HepG2 (cell line): ENCODE data around the gene KLB. TPM values are rescaled to one million over a fixed set of nuclear protein-coding genes. Genes with fewer than 3 reads are reported as not detected.

Source experiments
- FOXK1 ChIP-seq: sonication (generic); formaldehyde crosslinking; IDR thresholded peaks from 2 replicates; pipeline ENCODE4 v1.4.0; 2020; ENCODE audit warnings: low read depth, missing genetic modification reagents, borderline replicate concordance
- GATAD2A ChIP-seq: IDR thresholded peaks from 2 replicates; pipeline ENCODE4 v1.6.1; 2016
- HNF4A ChIP-seq: sonication (generic); formaldehyde crosslinking; IDR thresholded peaks from 2 replicates; pipeline ENCODE4 v1.4.0; 2020; ENCODE audit warnings: missing genetic modification reagents
- MIXL1 ChIP-seq: IDR thresholded peaks from 2 replicates; pipeline ENCODE4 v1.6.1; 2016
- NCOR1 ChIP-seq: fragments of 200-600 bp; sonication (generic); IDR thresholded peaks from 2 replicates; pipeline ENCODE4 v1.7.0; 2017; ENCODE audit warnings: antibody characterized with exemption, low read length, borderline replicate concordance
- NR2F1 ChIP-seq, 2 experiments: fragments of 450-650 bp in 1 of 2; formaldehyde crosslinking in 1 of 2; IDR thresholded peaks; 2 replicates each; pipeline versions ENCODE4 v1.5.0 to v1.6.1; 2016 to 2020; ENCODE audit warnings: mild to moderate bottlenecking in 1 of 2, missing compliant biosample characterization in 1 of 2, missing genetic modification reagents in 1 of 2, moderate library complexity in 1 of 2
- PAWR ChIP-seq: sonication (generic); formaldehyde crosslinking; IDR thresholded peaks from 2 replicates; pipeline ENCODE4 v1.4.0; 2020; ENCODE audit warnings: missing genetic modification reagents, mild to moderate bottlenecking, borderline replicate concordance
- PITX1 ChIP-seq: sonication (generic); formaldehyde crosslinking; IDR thresholded peaks from 2 replicates; pipeline ENCODE4 v1.5.1; 2020; ENCODE audit warnings: mild to moderate bottlenecking, missing genetic modification reagents
- RCOR2 ChIP-seq: IDR thresholded peaks from 2 replicates; pipeline ENCODE4 v1.6.1; 2016; ENCODE audit warnings: missing biosample characterization, missing genetic modification reagents
- SOX13 ChIP-seq, 3 experiments: fragments of 450-650 bp in 1 of 3; sonication (generic) in 1 of 3; formaldehyde crosslinking in 1 of 3; IDR thresholded peaks in 2 of 3; conservative IDR thresholded peaks in 1 of 3; 2 replicates each; pipeline versions ENCODE4 v1.5.0 to v1.6.1; 2016 to 2020; ENCODE audit warnings: antibody characterized with exemption in 1 of 3, mild to moderate bottlenecking in 1 of 3, missing compliant biosample characterization in 1 of 3, missing genetic modification reagents in 1 of 3, moderate library complexity in 1 of 3
- TEAD3 ChIP-seq: optimal IDR thresholded peaks from 2 replicates; pipeline ENCODE3; 2016; ENCODE audit warnings: borderline replicate concordance
- ZMYM2 ChIP-seq: sonication (generic); formaldehyde crosslinking; IDR thresholded peaks from 2 replicates; pipeline ENCODE4 v1.8.0; 2022; ENCODE audit warnings: mild to moderate bottlenecking, missing genetic modification reagents
- ZNF34 ChIP-seq: sonication (generic); formaldehyde crosslinking; IDR thresholded peaks from 2 replicates; pipeline ENCODE4 v1.4.0; 2020; ENCODE audit warnings: mild to moderate bottlenecking, missing genetic modification reagents, borderline replicate concordance
- ZNF546 ChIP-seq: sonication (generic); formaldehyde crosslinking; conservative IDR thresholded peaks from 2 replicates; pipeline ENCODE4 v1.8.1; 2023; ENCODE audit warnings: mild to moderate bottlenecking, missing genetic modification reagents
- polyA plus RNA-seq, 8 experiments: library from polyadenylated mRNA; depleted of rRNA in 3 of 8; stranded (reverse) in 7 of 8; unstranded in 1 of 8; fragments of >200 nt; fragmentation: Illumina TruSeq in 4 of 8; extraction: Trizol in 4 of 8; gene quantifications; 2 replicates each; pipeline versions ENCODE4 v1.2.1 to v1.2.3, GENCODE V29; 2011 to 2016; ENCODE audit warnings: low read depth in 4 of 8, missing spikeins in 1 of 8, mixed read lengths in 1 of 8; ENCODE audit not compliant: insufficient read depth in 1 of 8
- total RNA-seq, 5 experiments: library from RNA; depleted of rRNA; stranded (reverse); fragments of >200 nt; fragmentation: Illumina TruSeq; extraction: Trizol; gene quantifications; 2 replicates each; pipeline ENCODE4 v1.2.3, GENCODE V29; 2016; ENCODE audit warnings: low read depth in 1 of 5
- TF ChIP-seq, protein P1 (sequence below): sonication (generic); formaldehyde crosslinking; conservative IDR thresholded peaks from 2 replicates; pipeline ENCODE4 v1.4.0; 2020; ENCODE audit warnings: mild to moderate bottlenecking, missing genetic modification reagents, moderate library complexity
- TF ChIP-seq, protein P2 (sequence below): IDR thresholded peaks from 2 replicates; pipeline ENCODE4 v1.6.1; 2016; ENCODE audit warnings: low read depth
- TF ChIP-seq, protein P3 (sequence below): fragments of 450-650 bp; IDR thresholded peaks from 2 replicates; pipeline ENCODE4 v1.6.1; 2017; ENCODE audit warnings: mild to moderate bottlenecking
- TF ChIP-seq, protein P4 (sequence below): IDR thresholded peaks from 2 replicates; pipeline ENCODE4 v1.4.0; 2020; ENCODE audit warnings: mild to moderate bottlenecking, missing genetic modification reagents

Gene KLB
- total and polyA plus RNA-seq, 2 of the 13 experiments (the other 11 are each of a cell fraction or from before 2014, with no cell fraction given), result 25.3 to 82.0 TPM

DNA sequence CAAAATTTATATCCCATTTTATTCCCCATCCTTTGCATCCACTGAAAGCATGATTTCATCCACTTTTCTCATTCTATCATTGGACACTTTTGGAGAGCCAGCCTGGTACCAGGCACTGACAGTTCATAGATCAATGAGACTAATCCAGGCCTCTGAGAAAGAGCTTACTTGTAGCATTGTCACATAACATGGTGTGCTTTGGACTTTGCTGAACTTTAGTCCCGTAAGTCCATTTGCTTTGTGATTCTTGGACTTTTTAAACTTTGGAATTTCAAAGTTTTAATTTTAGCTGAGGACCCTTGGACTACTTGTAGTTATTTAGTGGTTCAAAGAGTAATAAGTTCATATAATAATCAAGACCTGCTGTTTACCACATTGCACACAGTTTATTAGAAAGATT is 63.7 kb downstream of the KLB start (continued):
- TF ChIP-seq, protein P1, sequence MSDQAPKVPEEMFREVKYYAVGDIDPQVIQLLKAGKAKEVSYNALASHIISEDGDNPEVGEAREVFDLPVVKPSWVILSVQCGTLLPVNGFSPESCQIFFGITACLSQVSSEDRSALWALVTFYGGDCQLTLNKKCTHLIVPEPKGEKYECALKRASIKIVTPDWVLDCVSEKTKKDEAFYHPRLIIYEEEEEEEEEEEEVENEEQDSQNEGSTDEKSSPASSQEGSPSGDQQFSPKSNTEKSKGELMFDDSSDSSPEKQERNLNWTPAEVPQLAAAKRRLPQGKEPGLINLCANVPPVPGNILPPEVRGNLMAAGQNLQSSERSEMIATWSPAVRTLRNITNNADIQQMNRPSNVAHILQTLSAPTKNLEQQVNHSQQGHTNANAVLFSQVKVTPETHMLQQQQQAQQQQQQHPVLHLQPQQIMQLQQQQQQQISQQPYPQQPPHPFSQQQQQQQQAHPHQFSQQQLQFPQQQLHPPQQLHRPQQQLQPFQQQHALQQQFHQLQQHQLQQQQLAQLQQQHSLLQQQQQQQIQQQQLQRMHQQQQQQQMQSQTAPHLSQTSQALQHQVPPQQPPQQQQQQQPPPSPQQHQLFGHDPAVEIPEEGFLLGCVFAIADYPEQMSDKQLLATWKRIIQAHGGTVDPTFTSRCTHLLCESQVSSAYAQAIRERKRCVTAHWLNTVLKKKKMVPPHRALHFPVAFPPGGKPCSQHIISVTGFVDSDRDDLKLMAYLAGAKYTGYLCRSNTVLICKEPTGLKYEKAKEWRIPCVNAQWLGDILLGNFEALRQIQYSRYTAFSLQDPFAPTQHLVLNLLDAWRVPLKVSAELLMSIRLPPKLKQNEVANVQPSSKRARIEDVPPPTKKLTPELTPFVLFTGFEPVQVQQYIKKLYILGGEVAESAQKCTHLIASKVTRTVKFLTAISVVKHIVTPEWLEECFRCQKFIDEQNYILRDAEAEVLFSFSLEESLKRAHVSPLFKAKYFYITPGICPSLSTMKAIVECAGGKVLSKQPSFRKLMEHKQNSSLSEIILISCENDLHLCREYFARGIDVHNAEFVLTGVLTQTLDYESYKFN (CRISPR knock-in tag), result peak; percentile 46
- peak; percentile 27 for TF ChIP-seq TEAD3
- TF ChIP-seq PITX1 (CRISPR knock-in tag), result peak; percentile 60; the same call in 1 of the 2 replicates
- TF ChIP-seq, protein P2, sequence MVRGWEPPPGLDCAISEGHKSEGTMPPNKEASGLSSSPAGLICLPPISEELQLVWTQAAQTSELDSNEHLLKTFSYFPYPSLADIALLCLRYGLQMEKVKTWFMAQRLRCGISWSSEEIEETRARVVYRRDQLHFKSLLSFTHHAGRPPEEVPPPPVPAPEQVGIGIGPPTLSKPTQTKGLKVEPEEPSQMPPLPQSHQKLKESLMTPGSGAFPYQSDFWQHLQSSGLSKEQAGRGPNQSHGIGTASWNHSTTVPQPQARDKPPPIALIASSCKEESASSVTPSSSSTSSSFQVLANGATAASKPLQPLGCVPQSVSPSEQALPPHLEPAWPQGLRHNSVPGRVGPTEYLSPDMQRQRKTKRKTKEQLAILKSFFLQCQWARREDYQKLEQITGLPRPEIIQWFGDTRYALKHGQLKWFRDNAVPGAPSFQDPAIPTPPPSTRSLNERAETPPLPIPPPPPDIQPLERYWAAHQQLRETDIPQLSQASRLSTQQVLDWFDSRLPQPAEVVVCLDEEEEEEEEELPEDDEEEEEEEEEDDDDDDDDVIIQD (CRISPR knock-in tag), result peak; percentile 62; the same call in 1 of the 2 replicates
- 0 out of 4 replicates have a peak, but pooled peaks of 1 of the 2 experiments have one; percentile 28 for TF ChIP-seq NR2F1 (CRISPR knock-in tag; IDR thresholded peaks at IDR 0.05)
- no peak for TF ChIP-seq ZNF546 (CRISPR knock-in tag)
- peak; percentile 96 for TF ChIP-seq NCOR1
- TF ChIP-seq RCOR2 (CRISPR knock-in tag), result 0 out of 2 replicates have a peak, but pooled peaks have one; percentile 35
- 0 out of 2 replicates have a peak, but pooled peaks have one; percentile 69 for TF ChIP-seq ZMYM2 (CRISPR knock-in tag)
- TF ChIP-seq SOX13 (IDR thresholded peaks at IDR 0.05), result no peak
- peak in 1 of 2 experiments; percentile 52; a peak in 1 of 4 replicates for TF ChIP-seq SOX13 (CRISPR knock-in tag; conservative IDR thresholded peaks at IDR 0.05 in 1 of 2, IDR thresholded peaks at IDR 0.05 in 1 of 2)
- no peak for TF ChIP-seq PAWR (CRISPR knock-in tag)
- no peak for TF ChIP-seq FOXK1 (CRISPR knock-in tag)
- no peak for TF ChIP-seq ZNF34
- peak; percentile 54 for TF ChIP-seq GATAD2A (CRISPR knock-in tag)
- peak; percentile 94 for TF ChIP-seq HNF4A (CRISPR knock-in tag)
- peak; percentile 43; the same call in 1 of the 2 replicates for TF ChIP-seq MIXL1 (CRISPR knock-in tag)
- TF ChIP-seq, protein P3, sequence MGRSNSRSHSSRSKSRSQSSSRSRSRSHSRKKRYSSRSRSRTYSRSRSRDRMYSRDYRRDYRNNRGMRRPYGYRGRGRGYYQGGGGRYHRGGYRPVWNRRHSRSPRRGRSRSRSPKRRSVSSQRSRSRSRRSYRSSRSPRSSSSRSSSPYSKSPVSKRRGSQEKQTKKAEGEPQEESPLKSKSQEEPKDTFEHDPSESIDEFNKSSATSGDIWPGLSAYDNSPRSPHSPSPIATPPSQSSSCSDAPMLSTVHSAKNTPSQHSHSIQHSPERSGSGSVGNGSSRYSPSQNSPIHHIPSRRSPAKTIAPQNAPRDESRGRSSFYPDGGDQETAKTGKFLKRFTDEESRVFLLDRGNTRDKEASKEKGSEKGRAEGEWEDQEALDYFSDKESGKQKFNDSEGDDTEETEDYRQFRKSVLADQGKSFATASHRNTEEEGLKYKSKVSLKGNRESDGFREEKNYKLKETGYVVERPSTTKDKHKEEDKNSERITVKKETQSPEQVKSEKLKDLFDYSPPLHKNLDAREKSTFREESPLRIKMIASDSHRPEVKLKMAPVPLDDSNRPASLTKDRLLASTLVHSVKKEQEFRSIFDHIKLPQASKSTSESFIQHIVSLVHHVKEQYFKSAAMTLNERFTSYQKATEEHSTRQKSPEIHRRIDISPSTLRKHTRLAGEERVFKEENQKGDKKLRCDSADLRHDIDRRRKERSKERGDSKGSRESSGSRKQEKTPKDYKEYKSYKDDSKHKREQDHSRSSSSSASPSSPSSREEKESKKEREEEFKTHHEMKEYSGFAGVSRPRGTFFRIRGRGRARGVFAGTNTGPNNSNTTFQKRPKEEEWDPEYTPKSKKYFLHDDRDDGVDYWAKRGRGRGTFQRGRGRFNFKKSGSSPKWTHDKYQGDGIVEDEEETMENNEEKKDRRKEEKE, result no peak
- TF ChIP-seq, protein P4, sequence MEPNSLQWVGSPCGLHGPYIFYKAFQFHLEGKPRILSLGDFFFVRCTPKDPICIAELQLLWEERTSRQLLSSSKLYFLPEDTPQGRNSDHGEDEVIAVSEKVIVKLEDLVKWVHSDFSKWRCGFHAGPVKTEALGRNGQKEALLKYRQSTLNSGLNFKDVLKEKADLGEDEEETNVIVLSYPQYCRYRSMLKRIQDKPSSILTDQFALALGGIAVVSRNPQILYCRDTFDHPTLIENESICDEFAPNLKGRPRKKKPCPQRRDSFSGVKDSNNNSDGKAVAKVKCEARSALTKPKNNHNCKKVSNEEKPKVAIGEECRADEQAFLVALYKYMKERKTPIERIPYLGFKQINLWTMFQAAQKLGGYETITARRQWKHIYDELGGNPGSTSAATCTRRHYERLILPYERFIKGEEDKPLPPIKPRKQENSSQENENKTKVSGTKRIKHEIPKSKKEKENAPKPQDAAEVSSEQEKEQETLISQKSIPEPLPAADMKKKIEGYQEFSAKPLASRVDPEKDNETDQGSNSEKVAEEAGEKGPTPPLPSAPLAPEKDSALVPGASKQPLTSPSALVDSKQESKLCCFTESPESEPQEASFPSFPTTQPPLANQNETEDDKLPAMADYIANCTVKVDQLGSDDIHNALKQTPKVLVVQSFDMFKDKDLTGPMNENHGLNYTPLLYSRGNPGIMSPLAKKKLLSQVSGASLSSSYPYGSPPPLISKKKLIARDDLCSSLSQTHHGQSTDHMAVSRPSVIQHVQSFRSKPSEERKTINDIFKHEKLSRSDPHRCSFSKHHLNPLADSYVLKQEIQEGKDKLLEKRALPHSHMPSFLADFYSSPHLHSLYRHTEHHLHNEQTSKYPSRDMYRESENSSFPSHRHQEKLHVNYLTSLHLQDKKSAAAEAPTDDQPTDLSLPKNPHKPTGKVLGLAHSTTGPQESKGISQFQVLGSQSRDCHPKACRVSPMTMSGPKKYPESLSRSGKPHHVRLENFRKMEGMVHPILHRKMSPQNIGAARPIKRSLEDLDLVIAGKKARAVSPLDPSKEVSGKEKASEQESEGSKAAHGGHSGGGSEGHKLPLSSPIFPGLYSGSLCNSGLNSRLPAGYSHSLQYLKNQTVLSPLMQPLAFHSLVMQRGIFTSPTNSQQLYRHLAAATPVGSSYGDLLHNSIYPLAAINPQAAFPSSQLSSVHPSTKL (CRISPR knock-in tag), result peak; percentile 48; the same call in 1 of the 2 replicates
